GM12874 (cell line): ENCODE measurements around the gene DNAH1.

Source experiments
- CTCF ChIP-seq: IDR thresholded peaks from 2 replicates; pipeline ENCODE4 v1.5.1; 2011; ENCODE audit warnings: low read depth, mild to moderate bottlenecking, control low read depth, low read length, moderate library complexity; ENCODE audit not compliant: insufficient read depth

The DNAH1 gene

GRCh38 chr3:52420388-52420787 lies 104.3 kb downstream of the DNAH1 start:
- TF ChIP-seq CTCF = no peak

GRCh38 chr3:52422669-52423068 lies 106.5 kb downstream of the DNAH1 start:
- TF ChIP-seq CTCF = no peak

- TF ChIP-seq CTCF = no peak
Observed at GRCh38 chr3:52423173-52423572, 107.1 kb downstream of the DNAH1 start.

GRCh38 chr3:52428151-52429005 lies 112.3 kb downstream of the DNAH1 start:
- TF ChIP-seq CTCF = peak; percentile 67

GRCh38 chr3:52429031-52429430 lies 112.9 kb downstream of the DNAH1 start:
- no peak for TF ChIP-seq CTCF

- TF ChIP-seq CTCF = no peak
Observed at GRCh38 chr3:52429779-52430415, 113.8 kb downstream of the DNAH1 start.

GRCh38 chr3:52430416-52430810 lies 114.3 kb downstream of the DNAH1 start:
- no peak for TF ChIP-seq CTCF
